ENCODE measurements around the gene SPRING1. TPM values are rescaled to one million over a fixed set of nuclear protein-coding genes. Genes with fewer than 3 reads are reported as not detected.
A peak's percentile ranks its signal among the peaks of the same experiment; 100 is the strongest.

SPRING1 gene
- total RNA-seq, 1 experiment from 2014 or later = 69.6 TPM

- no peaks in the 10 kb centered on the region for H3K36me3 ChIP-seq (ENCODE audit: control insufficient read depth, insufficient read depth, low read length)
- intact Hi-C loops (cut with micrococcal nuclease; ENCODE audit: unreplicated experiment) = loop anchor here (5.0 to 10.0 kb wide), 3 partner anchors 183 to 416 kb away; partner anchors contain the start of gene HRK
- H3K27me3 Mint-ChIP-seq (ENCODE audit: insufficient read depth, unreplicated experiment) = no peaks in the 10 kb centered on the region
- BruUV-seq (replicated peaks) = no TSS peak
- no peak overlapping the region for H3K27ac Mint-ChIP-seq (ENCODE audit: unreplicated experiment)
- H3K4me3 Mint-ChIP-seq (ENCODE audit: unreplicated experiment) = no peak overlapping the region
- H3K4me1 Mint-ChIP-seq (ENCODE audit: low read depth, unreplicated experiment) = peaks cover 23% of the 10 kb centered on the region
- H3K27me3 ChIP-seq (replicated peaks; ENCODE audit: control insufficient read depth, insufficient read depth, low read length) = no peaks in the 10 kb centered on the region
- no peaks in the 10 kb centered on the region for H3K9me3 ChIP-seq
- H3K36me3 Mint-ChIP-seq (ENCODE audit: insufficient read depth, unreplicated experiment) = no peaks in the 10 kb centered on the region
- POLR2A ChIA-PET = no interaction called here
- CTCF ChIA-PET = no interaction called here
- DNase-seq = no peak
- H3K4me3 ChIP-seq (ENCODE audit: low read depth, low read length) = no peak overlapping the region
- TF ChIP-seq, protein P1, sequence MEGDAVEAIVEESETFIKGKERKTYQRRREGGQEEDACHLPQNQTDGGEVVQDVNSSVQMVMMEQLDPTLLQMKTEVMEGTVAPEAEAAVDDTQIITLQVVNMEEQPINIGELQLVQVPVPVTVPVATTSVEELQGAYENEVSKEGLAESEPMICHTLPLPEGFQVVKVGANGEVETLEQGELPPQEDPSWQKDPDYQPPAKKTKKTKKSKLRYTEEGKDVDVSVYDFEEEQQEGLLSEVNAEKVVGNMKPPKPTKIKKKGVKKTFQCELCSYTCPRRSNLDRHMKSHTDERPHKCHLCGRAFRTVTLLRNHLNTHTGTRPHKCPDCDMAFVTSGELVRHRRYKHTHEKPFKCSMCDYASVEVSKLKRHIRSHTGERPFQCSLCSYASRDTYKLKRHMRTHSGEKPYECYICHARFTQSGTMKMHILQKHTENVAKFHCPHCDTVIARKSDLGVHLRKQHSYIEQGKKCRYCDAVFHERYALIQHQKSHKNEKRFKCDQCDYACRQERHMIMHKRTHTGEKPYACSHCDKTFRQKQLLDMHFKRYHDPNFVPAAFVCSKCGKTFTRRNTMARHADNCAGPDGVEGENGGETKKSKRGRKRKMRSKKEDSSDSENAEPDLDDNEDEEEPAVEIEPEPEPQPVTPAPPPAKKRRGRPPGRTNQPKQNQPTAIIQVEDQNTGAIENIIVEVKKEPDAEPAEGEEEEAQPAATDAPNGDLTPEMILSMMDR (IDR thresholded peaks at IDR 0.05; ENCODE audit: insufficient read depth in 1 of 2, low read depth in 1 of 2, low read length in 1 of 2, severe bottlenecking in 1 of 2, unreplicated experiment in 1 of 2) = no peak
- no peaks in the 10 kb centered on the region for H3K9me3 Mint-ChIP-seq (ENCODE audit: unreplicated experiment)
- H3K4me1 ChIP-seq = peaks cover 14% of the 10 kb centered on the region
Measured at GRCh38 chr12:116701432-116701831, 36.4 kb downstream of the SPRING1 start.

- Mint-ChIP-seq H3K36me3 (ENCODE audit: insufficient read depth, unreplicated experiment) (no peaks in the 10 kb centered on the region), H3K27me3 (ENCODE audit: insufficient read depth, unreplicated experiment) (no peaks in the 10 kb centered on the region), H3K27ac (ENCODE audit: unreplicated experiment) (no peak overlapping the region), H3K4me1 (ENCODE audit: low read depth, unreplicated experiment) (peaks cover 30% of the 10 kb centered on the region), H3K9me3 (ENCODE audit: unreplicated experiment) (no peaks in the 10 kb centered on the region), H3K4me3 (ENCODE audit: unreplicated experiment) (no peak overlapping the region)
- H3K9me3 ChIP-seq = no peaks in the 10 kb centered on the region
- no peaks in the 10 kb centered on the region for H3K27me3 ChIP-seq (replicated peaks; ENCODE audit: control insufficient read depth, insufficient read depth, low read length)
- TF ChIP-seq, protein P1 (IDR thresholded peaks at IDR 0.05; ENCODE audit: insufficient read depth in 1 of 2, low read depth in 1 of 2, low read length in 1 of 2, severe bottlenecking in 1 of 2, unreplicated experiment in 1 of 2) = no peak
- BruUV-seq (replicated peaks) = no TSS peak
- intact Hi-C loops (cut with micrococcal nuclease; ENCODE audit: unreplicated experiment) = loop anchor here (5.0 to 10.0 kb wide), 3 partner anchors 185 to 417 kb away; partner anchors contain the start of gene HRK
- no peak overlapping the region for H3K4me3 ChIP-seq (ENCODE audit: low read depth, low read length)
- CTCF ChIA-PET = interaction anchor here (0.5 kb wide), 1 partner anchor 231 kb away, joined by 3 read pairs; no protein-coding TSS in a partner anchor
- DNase-seq = no peak
- POLR2A ChIA-PET = interaction anchor here (0.5 kb wide), 1 partner anchor 1447 kb away, joined by 4 read pairs; no protein-coding TSS in a partner anchor
- H3K4me1 ChIP-seq = peaks cover 14% of the 10 kb centered on the region
- H3K36me3 ChIP-seq (ENCODE audit: control insufficient read depth, insufficient read depth, low read length) = no peaks in the 10 kb centered on the region
Measured at GRCh38 chr12:116700066-116700465, 37.8 kb downstream of the SPRING1 start.

GRCh38 chr12:116698554-116699075 lies 39.3 kb downstream of the SPRING1 start:
- no TSS peak for BruUV-seq (replicated peaks)
- Histone ChIP-seq H3K4me1 (peaks cover 14% of the 10 kb centered on the region), H3K27me3 (replicated peaks; ENCODE audit: control insufficient read depth, insufficient read depth, low read length) (no peaks in the 10 kb centered on the region), H3K36me3 (ENCODE audit: control insufficient read depth, insufficient read depth, low read length) (no peaks in the 10 kb centered on the region), H3K4me3 (ENCODE audit: low read depth, low read length) (no peak overlapping the region), H3K9me3 (no peaks in the 10 kb centered on the region)
- DNase-seq = no peak
- TF ChIP-seq, protein P1 (IDR thresholded peaks at IDR 0.05; ENCODE audit: insufficient read depth in 1 of 2, low read depth in 1 of 2, low read length in 1 of 2, severe bottlenecking in 1 of 2, unreplicated experiment in 1 of 2) = no peak
- POLR2A ChIA-PET = interaction anchor here (0.6 kb wide), 1 partner anchor 37 kb away, joined by 4 read pairs; no protein-coding TSS in a partner anchor
- Mint-ChIP-seq H3K9me3 (ENCODE audit: unreplicated experiment) (no peaks in the 10 kb centered on the region), H3K4me3 (ENCODE audit: unreplicated experiment) (no peak overlapping the region), H3K27ac (ENCODE audit: unreplicated experiment) (peak overlapping the region; percentile 60), H3K4me1 (ENCODE audit: low read depth, unreplicated experiment) (peaks cover 30% of the 10 kb centered on the region), H3K36me3 (ENCODE audit: insufficient read depth, unreplicated experiment) (no peaks in the 10 kb centered on the region), H3K27me3 (ENCODE audit: insufficient read depth, unreplicated experiment) (no peaks in the 10 kb centered on the region)
- CTCF ChIA-PET = interaction anchor here (1.8 kb wide), 1 partner anchor 108 kb away, joined by 7 read pairs; no protein-coding TSS in a partner anchor
- intact Hi-C loops (cut with micrococcal nuclease; ENCODE audit: unreplicated experiment) = loop anchor here (5.0 kb wide), 2 partner anchors 86 to 421 kb away; partner anchors contain the start of gene MED13L

All from Caco-2 (cell line).